GM19328 (cell line): Measurements from ENCODE around the gene IGF2.
"Not testable (repeated sequence)": the region's sequence is repeated elsewhere in the genome, so short reads cannot be mapped to it uniquely, and the experiment has no call there.

Experiments
- ATAC-seq: cut with Tn5 transposase; IDR thresholded peaks from one replicate; pipeline ENCODE4 v1.9.1; 2021; ENCODE audit warnings: mild to moderate bottlenecking, moderate library complexity; ENCODE audit not compliant: unreplicated experiment

The IGF2 gene

GRCh38 chr11:2139123-2139521, at the start of gene IGF2:
IGF2 (minus strand) TSS chr11:2139389; CDS start chr11:2135523, 3,866 bp downstream.
- ATAC-seq = no peak

- ATAC-seq = no peak
Observed at GRCh38 chr11:2188745-2189144, 49.6 kb upstream of the IGF2 start.

GRCh38 chr11:2187280-2187707, 48.1 kb upstream of the IGF2 start:
- no peak for ATAC-seq

GRCh38 chr11:2186669-2187279, 47.6 kb upstream of the IGF2 start:
- no peak for ATAC-seq

GRCh38 chr11:2185324-2186085, 46.3 kb upstream of the IGF2 start:
- no peak for ATAC-seq

GRCh38 chr11:2182692-2183474, 43.7 kb upstream of the IGF2 start:
- ATAC-seq = no peak

GRCh38 chr11:2182075-2182474, 42.9 kb upstream of the IGF2 start:
- no peak for ATAC-seq

- no peak for ATAC-seq
Observed at GRCh38 chr11:2180789-2181370, 41.7 kb upstream of the IGF2 start.

- no peak for ATAC-seq
Observed at GRCh38 chr11:2180347-2180746, 41.2 kb upstream of the IGF2 start.

- ATAC-seq = no peak
Observed at GRCh38 chr11:2179516-2179915, 40.3 kb upstream of the IGF2 start.

- no peak for ATAC-seq
Observed at GRCh38 chr11:2178906-2179494, 39.8 kb upstream of the IGF2 start.

GRCh38 chr11:2178055-2178773, 39.0 kb upstream of the IGF2 start:
- ATAC-seq = not testable (repeated sequence)

- ATAC-seq = no peak
Observed at GRCh38 chr11:2177076-2177475, 37.9 kb upstream of the IGF2 start.

- no peak for ATAC-seq
Observed at GRCh38 chr11:2176389-2176900, 37.3 kb upstream of the IGF2 start.

GRCh38 chr11:2175659-2176058, 36.5 kb upstream of the IGF2 start:
- ATAC-seq = no peak

GRCh38 chr11:2174361-2174760, 35.2 kb upstream of the IGF2 start:
- ATAC-seq = no peak

- ATAC-seq = no peak
Observed at GRCh38 chr11:2173761-2174160, 34.6 kb upstream of the IGF2 start.

GRCh38 chr11:2173150-2173693, 34.0 kb upstream of the IGF2 start:
- no peak for ATAC-seq

- ATAC-seq = no peak
Observed at GRCh38 chr11:2172676-2173075, 33.5 kb upstream of the IGF2 start.

GRCh38 chr11:2171591-2172003, 32.4 kb upstream of the IGF2 start, which contains the start of gene TH:
TH (minus strand) TSS chr11:2171815; CDS start chr11:2171786, 29 bp downstream.
- ATAC-seq = no peak
